Loucy (cell line): ENCODE data around the gene CCDC178.

Experiments used
- H2AFZ ChIP-seq: fragments of 200-600 bp; sonication (generic); 2 replicates; pipeline ENCODE4 v1.6.0; 2016; ENCODE audit warnings: antibody characterized with exemption, mild to moderate bottlenecking, low read length, moderate library complexity
- H3F3A ChIP-seq: fragments of 200-600 bp; 2 replicates; pipeline ENCODE4 v1.6.0; 2016; ENCODE audit warnings: antibody characterized with exemption, low read depth, mild to moderate bottlenecking
- H3K27me3 ChIP-seq: fragments of 200-600 bp; sonication (generic); 2 replicates; pipeline ENCODE4 v1.6.1; 2014; ENCODE audit warnings: low read length, mild to moderate bottlenecking; ENCODE audit not compliant: insufficient read depth, poor library complexity, severe bottlenecking
- H3K36me3 ChIP-seq: fragments of 200-600 bp; sonication (generic); 2 replicates; pipeline ENCODE4 v1.6.1; 2016; ENCODE audit warnings: low read length; ENCODE audit not compliant: insufficient read depth
- H3K4me1 ChIP-seq: fragments of 200-600 bp; sonication (generic); 2 replicates; pipeline ENCODE4 v1.5.1; 2014; ENCODE audit warnings: low read length, mild to moderate bottlenecking; ENCODE audit not compliant: insufficient read depth, poor library complexity, severe bottlenecking
- H3K4me2 ChIP-seq: fragments of 200-600 bp; sonication (generic); 2 replicates; pipeline ENCODE4 v1.6.0; 2014; ENCODE audit warnings: antibody characterized with exemption, low read length, low read depth, mild to moderate bottlenecking; ENCODE audit not compliant: poor library complexity, severe bottlenecking
- H3K4me3 ChIP-seq: fragments of 200-600 bp; sonication (generic); 2 replicates; pipeline ENCODE4 v1.5.1; 2014; ENCODE audit warnings: low read length, mild to moderate bottlenecking, mixed read lengths; ENCODE audit not compliant: poor library complexity, severe bottlenecking
- H3K79me2 ChIP-seq: fragments of 200-600 bp; sonication (generic); 2 replicates; pipeline ENCODE4 v1.6.1; 2014; ENCODE audit warnings: low read length; ENCODE audit not compliant: insufficient read depth
- H3K9ac ChIP-seq: fragments of 200-600 bp; sonication (generic); 2 replicates; pipeline ENCODE4 v1.6.0; 2014; ENCODE audit warnings: mild to moderate bottlenecking, low read depth, low read length, moderate library complexity; ENCODE audit not compliant: poor library complexity, severe bottlenecking
- H3K9me2 ChIP-seq: fragments of 200-600 bp; sonication (generic); replicated peaks from 2 replicates; pipeline ENCODE4 v1.6.1; 2016; ENCODE audit warnings: low read depth, low read length, mixed read lengths
- H3K9me3 ChIP-seq: fragments of 200-600 bp; sonication (generic); 2 replicates; pipeline ENCODE4 v1.6.1; 2014; ENCODE audit warnings: mild to moderate bottlenecking, antibody characterized with exemption, low read length, low read depth; ENCODE audit not compliant: insufficient read depth
- H4K20me1 ChIP-seq: fragments of 200-600 bp; sonication (generic); 2 replicates; pipeline ENCODE4 v1.6.0; 2014; ENCODE audit warnings: antibody characterized with exemption, low read length, mild to moderate bottlenecking; ENCODE audit not compliant: insufficient read depth, poor library complexity, severe bottlenecking
- CTCF ChIP-seq: fragments of 200-600 bp; sonication (generic); conservative IDR thresholded peaks from 2 replicates; pipeline ENCODE4 v1.5.1; 2014; ENCODE audit warnings: mild to moderate bottlenecking, antibody characterized with exemption, low read length
- EZH2phosphoT487 ChIP-seq: fragments of 200-600 bp; IDR thresholded peaks from 2 replicates; pipeline ENCODE4 v1.6.1; 2018; ENCODE audit warnings: antibody characterized with exemption, mild to moderate bottlenecking, moderate library complexity, borderline replicate concordance

CCDC178 gene

GRCh38 chr18:33446604-33447003 is 6.1 kb upstream of the CCDC178 start:
- no peak for TF ChIP-seq CTCF
- TF ChIP-seq EZH2phosphoT487, result no peak
- no peaks in the 10 kb centered on the region for H3F3A ChIP-seq
- H3K79me2 ChIP-seq, result no peaks in the 10 kb centered on the region
- no peak overlapping the region for H3K4me2 ChIP-seq
- no peak overlapping the region for H3K4me3 ChIP-seq
- H3K4me1 ChIP-seq, result no peaks in the 10 kb centered on the region
- H3K9me3 ChIP-seq, result no peaks in the 10 kb centered on the region
- H3K9me2 ChIP-seq, result no peaks in the 10 kb centered on the region
- H3K9ac ChIP-seq, result no peak overlapping the region
- no peak overlapping the region for H2AFZ ChIP-seq
- H3K27me3 ChIP-seq, result no peaks in the 10 kb centered on the region
- no peaks in the 10 kb centered on the region for H4K20me1 ChIP-seq
- no peaks in the 10 kb centered on the region for H3K36me3 ChIP-seq

GRCh38 chr18:33444709-33445108 is 4.2 kb upstream of the CCDC178 start:
- Histone ChIP-seq H3K4me3 (no peak overlapping the region), H4K20me1 (no peaks in the 10 kb centered on the region), H3K9me2 (no peaks in the 10 kb centered on the region), H3K4me1 (no peaks in the 10 kb centered on the region), H3F3A (no peaks in the 10 kb centered on the region), H3K79me2 (no peaks in the 10 kb centered on the region), H3K9me3 (no peaks in the 10 kb centered on the region), H3K9ac (no peak overlapping the region), H2AFZ (no peak overlapping the region), H3K36me3 (no peaks in the 10 kb centered on the region), H3K4me2 (no peak overlapping the region), H3K27me3 (no peaks in the 10 kb centered on the region)
- TF ChIP-seq CTCF (no peak), EZH2phosphoT487 (no peak)

GRCh38 chr18:33432857-33433256 is 7.7 kb downstream of the CCDC178 start:
- Histone ChIP-seq H3K4me1 (peaks cover 4% of the 10 kb centered on the region), H3K4me3 (no peak overlapping the region), H3K9me3 (no peaks in the 10 kb centered on the region), H3K79me2 (no peaks in the 10 kb centered on the region), H2AFZ (no peak overlapping the region), H3K27me3 (no peaks in the 10 kb centered on the region), H3K9ac (no peak overlapping the region), H3F3A (no peaks in the 10 kb centered on the region), H4K20me1 (no peaks in the 10 kb centered on the region), H3K36me3 (no peaks in the 10 kb centered on the region), H3K4me2 (no peak overlapping the region), H3K9me2 (no peaks in the 10 kb centered on the region)
- TF ChIP-seq CTCF, result no peak
- TF ChIP-seq EZH2phosphoT487, result no peak
